OCI-LY7 (cell line): Measurements from ENCODE around the gene HLCS. TPM values are rescaled to one million over a fixed set of nuclear protein-coding genes. Genes with fewer than 3 reads are reported as not detected.

Source experiments
- BruUV-seq: library from RNA; stranded (reverse); fragments of 400-500 nt; replicated peaks from 2 replicates; lab custom pipeline; 2021; lab: Mats Ljungman, UMichigan
- CTCF ChIA-PET: fragments of 300-600 bp; sonication (Branson Sonifier 250); formaldehyde crosslinking; loops from one replicate; lab custom pipeline; 2022; ENCODE audit warnings: antibody characterized with exemption; ENCODE audit not compliant: unreplicated experiment; lab: Charles Lee
- POLR2A ChIA-PET: fragments of 300-600 bp; sonication (Branson Sonifier 250); formaldehyde crosslinking; loops from one replicate; lab custom pipeline; 2022; ENCODE audit warnings: antibody characterized with exemption; lab: Charles Lee
- DNase-seq: peaks from one replicate; pipeline ENCODE4 v3.0.0-alpha.2; 2015; ENCODE audit warnings: low spot score
- H2AFZ ChIP-seq: fragments of 200-600 bp; sonication (generic), shearing (Covaris generic); 2 replicates; pipeline ENCODE4 v1.6.1; 2014; ENCODE audit warnings: mild to moderate bottlenecking, antibody characterized with exemption, low read length, moderate library complexity
- H3K27ac ChIP-seq: fragments of 200-600 bp; sonication (generic); 2 replicates; pipeline ENCODE4 v1.5.1; 2014; ENCODE audit warnings: mixed run types, low read depth, mild to moderate bottlenecking, moderate library complexity, low read length, inconsistent platforms; ENCODE audit not compliant: poor library complexity, severe bottlenecking
- H3K36me3 ChIP-seq: fragments of 200-600 bp; sonication (generic); 2 replicates; pipeline ENCODE4 v1.6.1; 2014; ENCODE audit warnings: mild to moderate bottlenecking, antibody characterized with exemption, low read length, moderate library complexity, mixed read lengths; ENCODE audit not compliant: insufficient read depth
- H3K4me1 ChIP-seq: fragments of 200-600 bp; sonication (generic); 2 replicates; pipeline ENCODE4 v1.5.1; 2014; ENCODE audit warnings: mild to moderate bottlenecking, low read length; ENCODE audit not compliant: insufficient read depth, poor library complexity, severe bottlenecking
- H3K4me2 ChIP-seq: fragments of 200-600 bp; sonication (generic); 2 replicates; pipeline ENCODE4 v1.6.1; 2014; ENCODE audit warnings: mild to moderate bottlenecking, low read length
- H3K4me3 ChIP-seq: fragments of 200-600 bp; sonication (generic); 2 replicates; pipeline ENCODE4 v1.5.1; 2014; ENCODE audit warnings: mild to moderate bottlenecking, low read depth, low read length; ENCODE audit not compliant: poor library complexity, severe bottlenecking
- H3K79me2 ChIP-seq: fragments of 200-600 bp; sonication (generic); 2 replicates; pipeline ENCODE4 v1.6.1; 2016; ENCODE audit warnings: low read depth, mild to moderate bottlenecking, low read length, moderate library complexity, mixed read lengths; ENCODE audit not compliant: insufficient read depth
- H3K9me2 ChIP-seq: fragments of 200-600 bp; sonication (generic); 2 replicates; pipeline ENCODE4 v1.6.1; 2016; ENCODE audit warnings: mild to moderate bottlenecking, low read length, mixed read lengths; ENCODE audit not compliant: insufficient read depth
- H3K9me3 ChIP-seq: fragments of 200-600 bp; sonication (generic); 2 replicates; pipeline ENCODE4 v1.6.1; 2014; ENCODE audit warnings: mild to moderate bottlenecking, mixed run types, low read length, mixed read lengths
- H4K20me1 ChIP-seq: fragments of 200-600 bp; sonication (generic); 2 replicates; pipeline ENCODE4 v1.6.1; 2014; ENCODE audit warnings: mild to moderate bottlenecking, antibody characterized with exemption, low read length, moderate library complexity, mixed read lengths; ENCODE audit not compliant: insufficient read depth
- CTCF ChIP-seq: fragments of 200-600 bp; sonication (generic); conservative IDR thresholded peaks from 2 replicates; pipeline ENCODE4 v1.5.1; 2014; ENCODE audit warnings: mild to moderate bottlenecking, antibody characterized with exemption, low read length, moderate library complexity, mixed read lengths
- EZH2phosphoT487 ChIP-seq: fragments of 200-600 bp; sonication (generic); IDR thresholded peaks from 2 replicates; pipeline ENCODE4 v1.6.1; 2018; ENCODE audit warnings: low read depth, borderline replicate concordance, mild to moderate bottlenecking, mixed run types, antibody characterized with exemption, low read length, moderate library complexity, mixed read lengths
- intact Hi-C: fragments of 100-400 bp; cut with micrococcal nuclease; formaldehyde crosslinking; loops from one replicate; pipeline ENCODE4 v1.10.0; 2022; ENCODE audit not compliant: unreplicated experiment
- total RNA-seq, 2 experiments: library from RNA; depleted of rRNA in 1 of 2; stranded (reverse); fragments of >200 nt in 1 of 2; shearing (Covaris generic) in 1 of 2; gene quantifications; 2 replicates each; pipeline ENCODE4 v1.2.3, GENCODE V29; 2014 to 2022

The HLCS gene
- total RNA-seq, 2 experiments from 2014 or later, result 12.0 to 20.9 TPM

DNA sequence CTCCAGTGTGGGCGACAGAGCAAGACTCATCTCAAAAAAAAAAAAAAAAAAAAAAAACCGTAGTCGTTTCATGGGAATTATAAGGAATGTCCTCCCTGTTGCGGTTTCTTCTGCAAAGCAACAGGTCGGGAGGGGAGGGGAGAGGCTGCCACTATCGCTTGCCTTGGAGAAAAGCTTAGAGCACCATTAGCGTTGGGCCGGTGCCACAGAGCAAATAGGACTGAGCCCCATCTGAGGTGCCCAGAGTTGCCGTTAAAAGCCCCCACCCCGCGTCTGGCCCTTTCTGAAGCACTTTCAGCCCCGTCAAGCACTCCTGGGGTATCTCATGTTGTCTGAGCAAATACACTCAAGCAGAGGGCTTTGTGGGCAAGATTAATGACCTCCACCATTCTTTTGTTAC, 42.3 kb upstream of the HLCS start:
- no peak overlapping the region for H3K4me2 ChIP-seq

GRCh38 chr21:37006486-37007291, 40.2 kb upstream of the HLCS start, which contains the start of gene RIPPLY3:
Gene RIPPLY3 (plus strand): TSS chr21:37006702. CDS start chr21:37006773, 71 bp downstream.
- Histone ChIP-seq H3K79me2 (no peaks in the 10 kb centered on the region), H2AFZ (no peak within 1 kb of the TSS), H3K9me2 (no peaks in the 10 kb centered on the region), H4K20me1 (no peaks in the 10 kb centered on the region), H3K36me3 (no peaks in the 10 kb centered on the region), H3K9me3 (no peaks in the 10 kb centered on the region), H3K4me2 (no peak within 1 kb of the TSS), H3K4me1 (peaks cover under 1% of the 10 kb centered on the region), H3K27ac (no peak within 1 kb of the TSS), H3K4me3 (no peak within 1 kb of the TSS)
- POLR2A ChIA-PET, result interaction anchor here (0.6 kb wide), 1 partner anchor 1096 kb away, joined by 4 read pairs; no protein-coding TSS in a partner anchor
- TF ChIP-seq CTCF (no peak), EZH2phosphoT487 (no peak)
- CTCF ChIA-PET, result no interaction called here
- BruUV-seq, result no TSS peak
- intact Hi-C loops, result no loop called here
- DNase-seq, result no peak

More for the DNA sequence above, 42.3 kb upstream of the HLCS start:
- H3K4me1 ChIP-seq, result no peaks in the 10 kb centered on the region
- no peak for DNase-seq
- BruUV-seq, result no TSS peak
- no peaks in the 10 kb centered on the region for H3K9me3 ChIP-seq
- ChIA-PET POLR2A (no interaction called here), CTCF (interaction anchor here (0.6 kb wide), 1 partner anchor 64 kb away, joined by 3 read pairs; no protein-coding TSS in a partner anchor)
- TF ChIP-seq CTCF (no peak), EZH2phosphoT487 (no peak)
- H3K36me3 ChIP-seq, result no peaks in the 10 kb centered on the region
- no peaks in the 10 kb centered on the region for H3K79me2 ChIP-seq
- H3K4me3 ChIP-seq, result no peak overlapping the region
- H4K20me1 ChIP-seq, result no peaks in the 10 kb centered on the region
- intact Hi-C loops, result no loop called here
- H3K27ac ChIP-seq, result no peak overlapping the region
- H3K9me2 ChIP-seq, result no peaks in the 10 kb centered on the region
- H2AFZ ChIP-seq, result no peak overlapping the region
